Tibial nerve (tissue), 4 donors: ENCODE data around the gene C1QTNF6.

Experiments used
- EP300 ChIP-seq, 2 donors: sonication (generic); formaldehyde crosslinking; IDR thresholded peaks; one replicate each; pipeline ENCODE4 v1.6.1; 2017; ENCODE audit warnings: antibody characterized with exemption in 2 of 2, mild to moderate bottlenecking in 1 of 2
- TF ChIP-seq, protein P1 (sequence below), 5 experiments: fragments of 200-600 bp in 3 of 5; fragments of 450-650 bp in 2 of 5; sonication (generic) in 3 of 5; IDR thresholded peaks; one replicate each; pipeline ENCODE4 v1.5.1; 2016 to 2019; ENCODE audit warnings: antibody characterized with exemption in 5 of 5, mild to moderate bottlenecking in 3 of 5, moderate library complexity in 2 of 5

DNA sequence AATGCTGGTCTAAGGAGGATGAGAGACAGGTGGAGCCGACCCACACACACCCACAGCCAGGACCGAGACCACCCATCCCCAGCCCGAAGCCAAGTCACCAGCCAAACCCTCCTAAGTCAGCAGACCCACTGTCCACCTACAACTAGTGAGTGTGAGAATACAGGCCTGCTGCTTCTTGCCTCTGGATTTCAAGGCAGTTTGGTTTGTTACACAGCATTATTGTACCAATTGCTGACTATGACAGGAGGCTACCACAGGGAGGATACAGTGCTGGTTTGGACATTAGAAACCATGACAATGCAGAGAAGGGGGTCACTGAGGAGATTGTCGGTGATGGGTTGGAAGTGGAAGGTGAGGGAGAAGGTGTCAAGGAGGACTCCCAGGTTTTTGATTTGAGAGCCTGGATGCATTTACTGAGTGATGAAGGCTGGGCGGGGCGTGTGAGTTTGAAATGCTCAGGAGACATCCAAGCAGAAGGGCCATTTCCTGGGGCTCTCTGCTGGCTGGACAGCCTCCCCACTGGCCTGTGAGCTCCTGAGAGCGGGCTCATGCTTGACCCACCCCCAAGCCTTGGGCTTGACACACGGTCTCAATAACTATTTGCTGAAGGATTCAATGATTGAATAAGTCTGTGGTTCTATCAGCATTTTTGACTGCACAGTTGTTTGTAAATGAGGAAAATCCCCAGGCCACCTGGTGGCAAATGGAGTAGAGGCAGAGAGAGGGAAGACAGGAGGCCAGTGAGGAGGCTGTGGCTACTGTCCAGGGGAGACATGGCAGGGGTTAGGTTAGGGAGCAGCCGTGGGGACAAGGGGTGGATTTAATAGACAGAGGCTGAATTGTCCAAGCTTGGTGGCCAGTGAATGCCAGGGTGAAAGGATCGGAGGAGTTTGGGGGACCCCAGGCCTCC lies 33.6 kb upstream of the C1QTNF6 start:
- TF ChIP-seq, protein P1, sequence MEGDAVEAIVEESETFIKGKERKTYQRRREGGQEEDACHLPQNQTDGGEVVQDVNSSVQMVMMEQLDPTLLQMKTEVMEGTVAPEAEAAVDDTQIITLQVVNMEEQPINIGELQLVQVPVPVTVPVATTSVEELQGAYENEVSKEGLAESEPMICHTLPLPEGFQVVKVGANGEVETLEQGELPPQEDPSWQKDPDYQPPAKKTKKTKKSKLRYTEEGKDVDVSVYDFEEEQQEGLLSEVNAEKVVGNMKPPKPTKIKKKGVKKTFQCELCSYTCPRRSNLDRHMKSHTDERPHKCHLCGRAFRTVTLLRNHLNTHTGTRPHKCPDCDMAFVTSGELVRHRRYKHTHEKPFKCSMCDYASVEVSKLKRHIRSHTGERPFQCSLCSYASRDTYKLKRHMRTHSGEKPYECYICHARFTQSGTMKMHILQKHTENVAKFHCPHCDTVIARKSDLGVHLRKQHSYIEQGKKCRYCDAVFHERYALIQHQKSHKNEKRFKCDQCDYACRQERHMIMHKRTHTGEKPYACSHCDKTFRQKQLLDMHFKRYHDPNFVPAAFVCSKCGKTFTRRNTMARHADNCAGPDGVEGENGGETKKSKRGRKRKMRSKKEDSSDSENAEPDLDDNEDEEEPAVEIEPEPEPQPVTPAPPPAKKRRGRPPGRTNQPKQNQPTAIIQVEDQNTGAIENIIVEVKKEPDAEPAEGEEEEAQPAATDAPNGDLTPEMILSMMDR (IDR thresholded peaks at IDR 0.05), result no peak
- no peak for TF ChIP-seq EP300 (IDR thresholded peaks at IDR 0.05)
